ENCODE results near the gene KCNE4.

Gene KCNE4

DNA sequence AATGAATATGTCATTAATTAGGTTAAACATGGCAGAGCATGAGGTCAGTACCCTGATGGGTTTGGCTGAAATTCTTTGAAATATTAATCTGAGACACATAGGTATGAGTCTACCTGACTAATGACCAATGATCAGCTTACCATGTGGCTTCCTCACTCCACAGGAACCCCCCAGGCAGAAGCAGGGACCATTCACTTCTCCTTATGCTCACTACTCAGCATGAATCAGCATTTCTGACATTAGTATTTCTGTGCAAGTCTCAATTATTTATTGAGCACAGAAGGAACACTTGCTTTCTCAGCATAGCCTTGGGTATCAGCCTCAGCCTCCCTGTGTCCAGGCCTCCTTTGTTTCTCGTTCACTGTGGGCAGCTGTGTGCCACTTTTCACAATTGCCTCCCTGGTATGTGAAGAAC, 9.3 kb upstream of the KCNE4 start:
- no peak overlapping the region for H3K9ac ChIP-seq (ENCODE audit: low read length)
- no peak overlapping the region for H3K27ac ChIP-seq (ENCODE audit: low read depth, low read length)
- no peaks in the 10 kb centered on the region for H3K27me3 ChIP-seq (ENCODE audit: control insufficient read depth in 1 of 2, insufficient read depth in 2 of 2, low read length in 2 of 2)
- no peaks in the 10 kb centered on the region for H3K36me3 ChIP-seq (ENCODE audit: insufficient read depth, low read length)
- peaks cover 6% of the 10 kb centered on the region for H3K4me1 ChIP-seq (ENCODE audit: insufficient read depth, low read length)
- H3K9me3 ChIP-seq (ENCODE audit: low read length): no peaks in the 10 kb centered on the region
- no peak overlapping the region for H3K4me3 ChIP-seq (ENCODE audit: low read depth in 1 of 2, low read length in 2 of 2)

DNA sequence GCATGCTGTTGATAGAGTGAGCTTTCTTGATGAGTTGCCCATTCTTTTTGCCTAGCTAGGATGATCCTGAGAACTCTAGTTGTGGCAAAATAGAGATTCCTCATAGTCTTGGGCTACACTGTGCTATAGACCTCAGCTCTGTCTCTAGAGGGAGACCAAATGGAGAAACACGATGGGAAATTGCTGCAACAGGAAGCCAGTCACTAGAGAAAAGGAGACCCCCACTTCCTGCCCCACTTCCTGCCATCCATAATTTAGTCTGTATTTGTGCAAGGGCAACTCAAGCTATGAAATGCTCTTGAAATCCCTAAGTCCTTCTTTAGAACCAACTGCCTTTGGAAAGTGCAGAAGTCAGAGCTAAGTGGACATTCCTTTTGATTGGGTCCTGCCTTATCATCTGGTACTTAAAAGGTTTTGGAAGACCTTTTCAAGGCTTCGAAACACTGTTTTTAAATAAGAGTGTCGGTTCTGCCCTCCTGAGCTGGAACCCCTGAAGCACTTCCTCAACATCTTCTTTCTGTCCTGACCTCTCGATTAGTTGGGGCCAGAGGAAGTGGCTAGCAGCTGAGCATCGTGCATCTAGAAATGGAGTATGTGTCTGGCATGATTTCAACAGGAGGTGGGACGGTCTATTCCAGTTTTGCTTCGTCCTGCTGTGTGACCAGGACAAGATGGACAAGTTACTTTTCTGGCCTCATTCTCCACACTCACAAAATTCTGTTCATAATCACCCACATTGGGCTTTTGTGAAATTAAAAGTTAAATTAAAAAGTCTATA, 8.6 kb upstream of the KCNE4 start:
- H3K4me3 ChIP-seq (ENCODE audit: low read depth in 1 of 2, low read length in 2 of 2): no peak overlapping the region
- H3K9ac ChIP-seq (ENCODE audit: low read length): no peak overlapping the region
- H3K9me3 ChIP-seq (ENCODE audit: low read length): no peaks in the 10 kb centered on the region
- H3K27me3 ChIP-seq (ENCODE audit: control insufficient read depth in 1 of 2, insufficient read depth in 2 of 2, low read length in 2 of 2): no peaks in the 10 kb centered on the region
- no peak overlapping the region for H3K27ac ChIP-seq (ENCODE audit: low read depth, low read length)
- H3K4me1 ChIP-seq (ENCODE audit: insufficient read depth, low read length): peaks cover 9% of the 10 kb centered on the region
- H3K36me3 ChIP-seq (ENCODE audit: insufficient read depth, low read length): no peaks in the 10 kb centered on the region

DNA sequence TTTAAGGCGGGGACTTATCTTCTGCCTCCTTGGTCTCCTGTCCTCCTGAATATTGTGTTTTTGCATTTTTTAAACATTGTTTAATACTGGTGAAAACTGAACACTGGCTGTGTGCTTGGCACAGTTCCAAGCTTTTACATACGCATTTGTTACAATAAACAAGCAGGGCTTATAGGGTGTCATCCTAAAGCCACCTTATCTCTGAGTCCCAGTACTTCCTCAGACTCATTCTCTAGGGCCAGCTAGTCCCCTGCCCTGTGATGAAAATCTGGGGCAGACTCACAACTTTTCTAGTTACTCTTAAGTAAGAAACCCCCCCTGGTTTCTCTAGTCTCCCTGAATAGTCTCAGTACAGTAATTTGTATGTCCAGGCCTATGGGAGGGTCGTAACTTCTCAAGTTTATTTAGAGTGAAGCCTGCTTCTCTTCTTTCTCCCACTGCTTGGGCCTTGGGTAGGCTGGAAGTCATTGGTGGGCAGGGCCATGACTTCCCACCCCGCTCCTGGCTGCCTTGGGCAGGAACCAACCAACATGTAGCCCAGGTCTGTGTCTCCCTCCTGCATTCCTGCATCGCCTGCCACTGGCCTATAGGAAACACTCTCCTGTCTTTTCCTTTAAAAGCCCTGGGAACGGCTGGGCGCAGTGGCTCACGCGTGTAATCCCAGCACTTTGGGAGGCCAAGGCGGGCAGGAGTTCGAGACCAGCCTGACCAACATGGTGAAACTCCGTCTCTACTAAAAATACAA, 7.7 kb upstream of the KCNE4 start:
- Histone ChIP-seq H3K36me3 (ENCODE audit: insufficient read depth, low read length) (no peaks in the 10 kb centered on the region), H3K9me3 (ENCODE audit: low read length) (no peaks in the 10 kb centered on the region), H3K4me3 (ENCODE audit: low read depth in 1 of 2, low read length in 2 of 2) (no peak overlapping the region), H3K4me1 (ENCODE audit: insufficient read depth, low read length) (peaks cover 9% of the 10 kb centered on the region), H3K27ac (ENCODE audit: low read depth, low read length) (no peak overlapping the region), H3K27me3 (ENCODE audit: control insufficient read depth in 1 of 2, insufficient read depth in 2 of 2, low read length in 2 of 2) (no peaks in the 10 kb centered on the region), H3K9ac (ENCODE audit: low read length) (no peak overlapping the region)

DNA sequence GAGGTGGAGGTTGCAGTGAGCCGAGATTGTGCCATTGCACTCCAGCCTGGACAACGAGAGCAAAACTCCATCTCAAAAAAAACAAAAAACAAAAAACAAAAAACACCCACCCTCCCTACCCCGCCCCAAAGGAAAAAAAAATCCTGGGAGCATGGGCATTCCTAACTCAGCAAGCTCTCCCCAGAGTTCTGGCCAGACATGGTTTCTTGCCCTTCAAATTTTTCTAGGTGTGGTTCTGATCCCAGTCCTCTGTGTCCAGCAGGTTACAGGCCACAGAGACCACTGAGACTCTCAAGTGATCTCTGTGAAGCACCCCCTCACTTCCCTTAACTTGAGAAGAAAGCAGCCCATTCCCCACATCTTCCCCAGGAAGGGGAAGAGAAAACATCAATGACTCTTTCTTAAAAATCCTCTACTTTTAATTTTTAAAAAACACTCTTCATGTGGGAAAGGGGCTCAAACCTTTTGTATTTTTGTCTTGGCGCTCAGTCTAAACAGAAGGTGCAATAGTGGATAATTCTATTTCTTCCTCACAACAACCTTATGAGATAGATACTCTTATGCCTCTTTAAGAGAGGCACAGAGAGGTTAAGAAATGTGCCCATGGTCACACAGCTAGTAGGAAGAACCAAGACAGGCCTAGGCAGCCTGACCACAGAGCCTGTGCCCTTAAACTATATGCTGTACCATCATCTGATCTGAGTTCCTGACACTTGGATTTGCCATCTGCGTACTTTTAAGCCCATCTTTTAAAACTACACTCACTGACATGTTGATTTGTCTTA, 6.9 kb upstream of the KCNE4 start:
- no peaks in the 10 kb centered on the region for H3K36me3 ChIP-seq (ENCODE audit: insufficient read depth, low read length)
- no peaks in the 10 kb centered on the region for H3K9me3 ChIP-seq (ENCODE audit: low read length)
- peaks cover 10% of the 10 kb centered on the region for H3K4me1 ChIP-seq (ENCODE audit: insufficient read depth, low read length)
- H3K27me3 ChIP-seq (ENCODE audit: control insufficient read depth in 1 of 2, insufficient read depth in 2 of 2, low read length in 2 of 2): no peaks in the 10 kb centered on the region
- H3K4me3 ChIP-seq (ENCODE audit: low read depth in 1 of 2, low read length in 2 of 2): no peak overlapping the region
- no peak overlapping the region for H3K9ac ChIP-seq (ENCODE audit: low read length)
- H3K27ac ChIP-seq (ENCODE audit: low read depth, low read length): no peak overlapping the region

DNA sequence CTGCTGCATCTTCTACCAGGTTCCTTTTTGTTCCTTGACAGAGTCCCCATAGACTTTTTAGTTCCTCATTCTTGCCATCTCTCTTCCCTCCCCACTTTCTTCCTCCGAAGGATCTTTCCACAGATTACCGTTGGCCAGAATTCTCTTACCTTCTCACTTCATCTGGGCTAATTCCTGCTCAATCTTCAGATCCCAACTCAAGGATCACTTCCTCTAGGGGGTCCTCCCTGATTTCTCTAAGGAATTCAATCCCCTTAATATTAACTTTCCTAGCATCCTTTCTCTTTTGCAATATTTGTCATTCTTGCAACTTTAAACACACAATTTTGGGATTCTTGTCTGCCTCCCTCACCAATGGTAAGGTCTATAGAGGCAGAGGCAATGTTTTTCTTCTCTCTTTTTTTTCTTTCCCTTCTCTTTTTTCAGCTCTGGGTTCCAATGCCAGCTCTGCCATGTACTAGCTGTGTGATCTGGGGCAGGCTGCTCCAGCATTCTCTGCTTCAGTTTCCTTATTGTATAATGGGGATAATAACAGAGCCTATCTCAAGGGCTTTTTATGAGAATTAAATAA, 5.4 kb upstream of the KCNE4 start:
- Histone ChIP-seq H3K27me3 (ENCODE audit: control insufficient read depth in 1 of 2, insufficient read depth in 2 of 2, low read length in 2 of 2) (no peaks in the 10 kb centered on the region), H3K27ac (ENCODE audit: low read depth, low read length) (peak overlapping the region; percentile 19), H3K9me3 (ENCODE audit: low read length) (no peaks in the 10 kb centered on the region), H3K4me3 (ENCODE audit: low read depth in 1 of 2, low read length in 2 of 2) (no peak overlapping the region), H3K36me3 (ENCODE audit: insufficient read depth, low read length) (no peaks in the 10 kb centered on the region), H3K4me1 (ENCODE audit: insufficient read depth, low read length) (peaks cover 24% of the 10 kb centered on the region), H3K9ac (ENCODE audit: low read length) (no peak overlapping the region)

DNA sequence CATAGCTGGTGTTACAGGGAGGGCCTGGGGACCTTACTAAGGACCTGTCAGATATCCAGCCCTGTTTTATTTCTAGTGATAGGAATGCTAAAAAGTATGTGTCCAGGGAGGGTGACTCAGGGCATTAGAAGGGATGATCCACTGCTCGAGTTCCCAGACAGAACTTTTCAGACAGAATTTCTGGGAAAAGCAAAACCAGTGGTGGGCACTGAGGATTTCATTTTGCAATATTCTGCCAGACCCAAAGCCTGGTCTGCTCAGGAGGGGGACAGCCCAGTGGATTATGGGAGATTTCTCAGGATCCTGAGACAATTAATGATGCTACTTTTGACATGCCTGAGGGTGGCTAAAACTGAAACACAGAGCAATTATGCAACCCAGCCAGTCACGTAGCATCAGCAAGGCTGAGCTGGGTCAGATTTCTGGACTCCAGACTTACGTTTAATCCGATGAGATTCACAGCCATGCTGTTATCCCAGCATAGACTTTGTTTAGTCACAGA, 4.7 kb upstream of the KCNE4 start:
- Histone ChIP-seq H3K27me3 (ENCODE audit: control insufficient read depth in 1 of 2, insufficient read depth in 2 of 2, low read length in 2 of 2) (no peaks in the 10 kb centered on the region), H3K4me1 (ENCODE audit: insufficient read depth, low read length) (peaks cover 24% of the 10 kb centered on the region), H3K36me3 (ENCODE audit: insufficient read depth, low read length) (no peaks in the 10 kb centered on the region), H3K9ac (ENCODE audit: low read length) (no peak overlapping the region), H3K27ac (ENCODE audit: low read depth, low read length) (peak overlapping the region; percentile 19), H3K9me3 (ENCODE audit: low read length) (no peaks in the 10 kb centered on the region), H3K4me3 (ENCODE audit: low read depth in 1 of 2, low read length in 2 of 2) (no peak overlapping the region)

DNA sequence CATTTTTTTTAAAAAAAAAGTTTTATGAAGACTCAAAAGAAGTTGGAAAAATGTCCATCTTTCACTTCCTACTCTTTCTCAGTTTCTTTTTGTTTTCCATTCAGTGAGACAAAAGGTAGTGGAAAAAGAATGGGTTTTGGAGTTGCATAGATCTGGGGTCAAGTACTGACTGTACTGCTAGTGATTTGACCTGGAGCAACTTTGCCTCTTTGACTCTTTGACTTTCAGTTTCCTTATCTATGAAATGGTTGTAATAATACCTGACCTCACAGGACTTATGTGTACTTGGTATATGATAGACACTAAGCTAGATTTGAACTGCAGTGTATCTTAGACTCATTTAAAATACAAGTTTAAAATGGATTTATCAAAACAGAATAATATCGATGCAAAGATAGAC, 3.5 kb upstream of the KCNE4 start:
- H3K9me3 ChIP-seq (ENCODE audit: low read length): no peaks in the 10 kb centered on the region
- no peak overlapping the region for H3K27ac ChIP-seq (ENCODE audit: low read depth, low read length)

DNA sequence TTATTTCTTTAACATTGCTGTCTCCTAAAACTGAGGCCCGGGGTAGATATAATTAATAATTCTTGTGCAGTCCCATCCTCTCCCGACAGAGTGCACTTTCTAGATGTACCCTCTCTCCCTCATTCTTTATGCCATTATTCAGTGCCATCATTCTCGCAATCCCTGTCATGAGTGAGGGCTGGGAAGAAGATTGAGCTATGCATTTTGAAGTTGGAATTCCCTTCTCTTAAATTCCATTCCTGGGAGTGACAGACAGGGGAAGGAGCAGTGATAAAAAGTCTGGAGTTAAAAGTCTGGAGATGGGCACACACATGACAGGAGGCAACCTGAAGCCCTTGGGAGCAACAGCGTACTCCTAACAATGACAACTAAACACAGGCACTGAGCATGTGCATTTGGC, 2.6 kb upstream of the KCNE4 start:
- Histone ChIP-seq H3K36me3 (ENCODE audit: insufficient read depth, low read length) (no peaks in the 10 kb centered on the region), H3K27me3 (ENCODE audit: control insufficient read depth in 1 of 2, insufficient read depth in 2 of 2, low read length in 2 of 2) (no peaks in the 10 kb centered on the region), H3K9ac (ENCODE audit: low read length) (no peak overlapping the region), H3K9me3 (ENCODE audit: low read length) (no peaks in the 10 kb centered on the region), H3K4me1 (ENCODE audit: insufficient read depth, low read length) (peaks cover 33% of the 10 kb centered on the region), H3K4me3 (ENCODE audit: low read depth in 1 of 2, low read length in 2 of 2) (no peak overlapping the region), H3K27ac (ENCODE audit: low read depth, low read length) (no peak overlapping the region)

More for the DNA sequence above, 3.5 kb upstream of the KCNE4 start:
- H3K36me3 ChIP-seq (ENCODE audit: insufficient read depth, low read length): no peaks in the 10 kb centered on the region
- peaks cover 24% of the 10 kb centered on the region for H3K4me1 ChIP-seq (ENCODE audit: insufficient read depth, low read length)
- no peak overlapping the region for H3K9ac ChIP-seq (ENCODE audit: low read length)
- H3K27me3 ChIP-seq (ENCODE audit: control insufficient read depth in 1 of 2, insufficient read depth in 2 of 2, low read length in 2 of 2): no peaks in the 10 kb centered on the region
- no peak overlapping the region for H3K4me3 ChIP-seq (ENCODE audit: low read depth in 1 of 2, low read length in 2 of 2)

DNA sequence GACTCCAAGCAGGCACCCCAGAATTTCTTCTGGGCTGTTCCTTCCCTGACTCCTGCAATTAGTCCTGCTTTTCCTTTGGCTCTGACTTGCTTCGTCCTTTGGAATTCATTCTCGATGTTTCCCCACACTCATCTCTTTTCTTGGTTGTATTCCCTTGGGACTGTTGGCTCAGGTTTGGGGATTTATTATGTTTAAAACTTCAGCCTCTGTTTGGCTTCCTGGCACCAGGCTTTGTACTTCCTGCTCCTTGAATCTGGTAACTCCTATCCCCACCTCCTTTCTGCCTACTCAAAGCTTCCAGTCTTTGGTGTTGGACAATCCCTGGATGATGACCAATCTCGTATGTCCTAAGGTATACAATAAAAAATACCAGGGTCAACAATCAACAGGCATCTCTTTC, 1.8 kb upstream of the KCNE4 start:
- no peaks in the 10 kb centered on the region for H3K9me3 ChIP-seq (ENCODE audit: low read length)
- no peak overlapping the region for H3K9ac ChIP-seq (ENCODE audit: low read length)
- H3K4me1 ChIP-seq (ENCODE audit: insufficient read depth, low read length): peaks cover 36% of the 10 kb centered on the region
- no peak overlapping the region for H3K27ac ChIP-seq (ENCODE audit: low read depth, low read length)
- H3K36me3 ChIP-seq (ENCODE audit: insufficient read depth, low read length): no peaks in the 10 kb centered on the region
- H3K27me3 ChIP-seq (ENCODE audit: control insufficient read depth in 1 of 2, insufficient read depth in 2 of 2, low read length in 2 of 2): no peaks in the 10 kb centered on the region
- H3K4me3 ChIP-seq (ENCODE audit: low read depth in 1 of 2, low read length in 2 of 2): peak overlapping the region in 1 of 2 donors; percentile 10

DNA sequence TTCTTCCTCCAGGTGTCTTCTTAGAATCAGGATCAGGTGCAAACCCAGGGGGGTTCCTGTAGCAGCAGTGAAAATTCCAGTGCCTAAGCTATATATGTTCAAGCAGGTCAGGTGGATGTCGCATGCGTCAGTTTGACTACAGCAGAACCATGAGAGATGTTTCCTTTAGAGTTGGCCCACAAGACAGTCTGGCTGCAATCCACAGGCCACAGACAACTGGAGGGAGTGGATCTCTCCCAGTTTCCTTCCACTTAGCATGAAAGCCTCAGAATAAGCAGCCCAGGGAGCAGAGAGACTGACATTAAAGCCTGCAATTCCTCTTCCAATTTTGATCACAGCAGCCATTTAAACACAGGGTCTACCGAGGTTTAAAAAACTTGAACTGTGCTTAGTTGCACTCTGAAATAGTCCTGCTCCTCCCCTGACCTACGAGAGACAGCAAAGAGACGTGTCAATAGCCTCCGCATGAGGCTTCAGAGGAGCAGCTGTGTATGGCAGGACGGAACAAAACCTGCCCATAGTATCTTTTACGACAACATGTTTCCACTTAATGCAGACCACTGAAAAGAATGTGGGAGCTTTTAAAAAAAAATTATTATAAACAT, 988 bp upstream of the KCNE4 start:
- Histone ChIP-seq H3K4me1 (ENCODE audit: insufficient read depth, low read length) (peaks cover 44% of the 10 kb centered on the region), H3K36me3 (ENCODE audit: insufficient read depth, low read length) (no peaks in the 10 kb centered on the region), H3K9ac (ENCODE audit: low read length) (no peak overlapping the region), H3K9me3 (ENCODE audit: low read length) (no peaks in the 10 kb centered on the region), H3K27ac (ENCODE audit: low read depth, low read length) (peak overlapping the region; percentile 95), H3K4me3 (ENCODE audit: low read depth in 1 of 2, low read length in 2 of 2) (peak overlapping the region; percentile 57 to 76), H3K27me3 (ENCODE audit: control insufficient read depth in 1 of 2, insufficient read depth in 2 of 2, low read length in 2 of 2) (no peaks in the 10 kb centered on the region)

Data from muscle layer of colon (tissue), 2 donors.